Panc1 (cell line): ENCODE data around the gene STAB2. TPM values are rescaled to one million over a fixed set of nuclear protein-coding genes. Genes with fewer than 3 reads are reported as not detected.

Experiments
- ATAC-seq: fragments of 200-7000 bp; cut with Tn5 transposase; 2 replicates; pipeline ENCODE4 v1.9.1; 2020; ENCODE audit warnings: mild to moderate bottlenecking, moderate library complexity
- BruUV-seq: library from RNA; stranded (reverse); fragments of 400-500 nt; replicated peaks from 2 replicates; lab custom pipeline; 2021; lab: Mats Ljungman, UMichigan
- CTCF ChIA-PET: fragments of 300-600 bp; sonication (Branson Sonifier 250); formaldehyde crosslinking; loops from one replicate; lab custom pipeline; 2022; ENCODE audit warnings: antibody characterized with exemption; lab: Charles Lee
- POLR2A ChIA-PET: fragments of 300-600 bp; sonication (Branson Sonifier 250); formaldehyde crosslinking; loops from one replicate; lab custom pipeline; 2022; ENCODE audit warnings: antibody characterized with exemption; lab: Charles Lee
- DNase-seq: peaks from one replicate; pipeline ENCODE4 v3.0.0-alpha.2; 2010; ENCODE audit warnings: low read depth, low spot score
- H3K27ac ChIP-seq: 2 replicates; pipeline ENCODE4 v1.5.1; 2011; ENCODE audit warnings: mild to moderate bottlenecking, low read length, inconsistent platforms
- H3K27me3 ChIP-seq: fragments of 200-500 bp; sonication (Bioruptor generic); 2 replicates; pipeline ENCODE4 v1.6.0; 2014; ENCODE audit warnings: low read length, inconsistent platforms; ENCODE audit not compliant: control insufficient read depth, insufficient read depth
- H3K36me3 ChIP-seq: fragments of 200-500 bp; sonication (Bioruptor generic); 2 replicates; pipeline ENCODE4 v1.5.1; 2014; ENCODE audit warnings: inconsistent platforms, mild to moderate bottlenecking, low read length, moderate library complexity; ENCODE audit not compliant: control insufficient read depth, insufficient read depth
- H3K4me1 ChIP-seq: 2 replicates; pipeline ENCODE4 v1.5.1; 2011; ENCODE audit warnings: inconsistent platforms, mild to moderate bottlenecking, low read length, moderate library complexity; ENCODE audit not compliant: control insufficient read depth, insufficient read depth
- H3K4me3 ChIP-seq, 2 experiments: 2 replicates each; pipeline ENCODE4 v1.5.1; 2011 to 2012; ENCODE audit warnings: low read depth in 2 of 2, low read length in 2 of 2, mild to moderate bottlenecking in 2 of 2, inconsistent platforms in 1 of 2, moderate library complexity in 1 of 2
- H3K9me3 ChIP-seq: fragments of 200-500 bp; sonication (Bioruptor generic); 2 replicates; pipeline ENCODE4 v1.5.1; 2014; ENCODE audit warnings: low read depth, mild to moderate bottlenecking, inconsistent platforms, low read length, moderate library complexity; ENCODE audit not compliant: control insufficient read depth, insufficient read depth
- CTCF ChIP-seq: fragments of 450-650 bp; IDR thresholded peaks from 2 replicates; pipeline ENCODE4 v1.5.1; 2017; ENCODE audit warnings: mild to moderate bottlenecking
- POLR2AphosphoS5 ChIP-seq: IDR thresholded peaks from 2 replicates; pipeline ENCODE4 v1.6.1; 2012; ENCODE audit warnings: mild to moderate bottlenecking, low read depth, low read length, moderate library complexity
- REST ChIP-seq, 2 experiments: IDR thresholded peaks; 2 replicates each; pipeline ENCODE4 v1.6.1; 2011 to 2012; ENCODE audit warnings: low read depth in 2 of 2, control low read depth in 1 of 2, low read length in 1 of 2, mild to moderate bottlenecking in 1 of 2, moderate library complexity in 1 of 2; ENCODE audit not compliant: insufficient read depth in 1 of 2
- SIN3A ChIP-seq: IDR thresholded peaks from 2 replicates; pipeline ENCODE4 v1.6.1; 2012; ENCODE audit warnings: low read depth, mild to moderate bottlenecking, low read length, moderate library complexity, borderline replicate concordance; ENCODE audit not compliant: insufficient read depth
- TCF7L2 ChIP-seq: IDR thresholded peaks from 2 replicates; pipeline ENCODE4 v1.6.1; 2011; ENCODE audit warnings: mild to moderate bottlenecking, low read depth, low read length, inconsistent platforms
- in situ Hi-C: cut with HindIII; loops from 2 replicates; pipeline ENCODE4 v1.10.0; 2016; ENCODE audit warnings: low sequenced_read_pairs, low pct_unique_long_range_greater_than_20kb
- intact Hi-C: fragments of 100-400 bp; cut with micrococcal nuclease; formaldehyde crosslinking; loops from one replicate; pipeline ENCODE4 v1.10.0; 2022; ENCODE audit not compliant: unreplicated experiment
- total RNA-seq: library from RNA; stranded (reverse); gene quantifications from one replicate; pipeline ENCODE4 v1.2.1, GENCODE V29; 2021; ENCODE audit not compliant: unreplicated experiment

The STAB2 gene
- total RNA-seq, 1 experiment from 2014 or later: not detected

GRCh38 chr12:103782399-103782798 is 195.3 kb downstream of the STAB2 start:
- in situ Hi-C loops: no loop called here
- no peak for TF ChIP-seq REST (IDR thresholded peaks at IDR 0.05; ENCODE audit: insufficient read depth in 1 of 2, low read depth in 2 of 2, low read length in 1 of 2)
- TF ChIP-seq SIN3A: no peak
- TF ChIP-seq CTCF: no peak
- TF ChIP-seq TCF7L2: no peak
- no peak for TF ChIP-seq POLR2AphosphoS5
- intact Hi-C loops: no loop called here
- BruUV-seq: no TSS peak
- Histone ChIP-seq H3K27ac (no peak overlapping the region), H3K36me3 (peaks cover 8% of the 10 kb centered on the region), H3K4me1 (no peaks in the 10 kb centered on the region), H3K9me3 (no peaks in the 10 kb centered on the region), H3K27me3 (no peaks in the 10 kb centered on the region), H3K4me3 (no peak overlapping the region)
- DNase-seq: no peak
- POLR2A ChIA-PET: interaction anchor here (0.6 kb wide), 2 partner anchors 264 to 1554 kb away, joined by 3 read pairs; no protein-coding TSS in a partner anchor
- no peak for ATAC-seq
- CTCF ChIA-PET: no interaction called here

- H3K9me3 ChIP-seq: no peaks in the 10 kb centered on the region
- DNase-seq (no peak), ATAC-seq (no peak; the same call in 1 of the 2 replicates)
- no peak overlapping the region for H3K27ac ChIP-seq
- H3K4me3 ChIP-seq: no peak overlapping the region
- intact Hi-C loops: no loop called here
- no TSS peak for BruUV-seq
- no peak for TF ChIP-seq CTCF
- no peak for TF ChIP-seq POLR2AphosphoS5
- TF ChIP-seq REST (IDR thresholded peaks at IDR 0.05; ENCODE audit: insufficient read depth in 1 of 2, low read depth in 2 of 2, low read length in 1 of 2): no peak
- no peak for TF ChIP-seq TCF7L2
- TF ChIP-seq SIN3A: no peak
- H3K4me1 ChIP-seq: no peaks in the 10 kb centered on the region
- H3K27me3 ChIP-seq: no peaks in the 10 kb centered on the region
- peaks cover 6% of the 10 kb centered on the region; the same call in 1 of the 2 replicates for H3K36me3 ChIP-seq
- ChIA-PET CTCF (no interaction called here), POLR2A (interaction anchor here (0.6 kb wide), 1 partner anchor 532 kb away, joined by 6 read pairs; no protein-coding TSS in a partner anchor)
- in situ Hi-C loops: no loop called here
Observed at GRCh38 chr12:103783744-103784664, 196.9 kb downstream of the STAB2 start.
